Stimulated activated naive CD8-positive, alpha-beta T cell treated with anti-CD3 and anti-CD28 coated beads, Interleukin-15, Interleukin-2, amounts not matched to agents 100 U/mL and 50 U/mL, for 24 hours (primary cell): ENCODE measurements around the gene H6PD.

Experiments
- ATAC-seq: fragments of 150-1000 bp; cut with Tn5 transposase; one replicate; pipeline ENCODE4 v1.10.0; 2021
- DNase-seq: peaks from one replicate; pipeline ENCODE4 v3.0.0; 2021

H6PD gene

GRCh38 chr1:9241891-9242290, 7.3 kb downstream of the H6PD start:
- DNase-seq (no peak), ATAC-seq (no peak)

GRCh38 chr1:9242338-9242969, 7.9 kb downstream of the H6PD start:
- ATAC-seq = no peak
- no peak for DNase-seq

GRCh38 chr1:9243066-9243739, 8.6 kb downstream of the H6PD start:
- ATAC-seq = no peak
- DNase-seq = no peak

DNA sequence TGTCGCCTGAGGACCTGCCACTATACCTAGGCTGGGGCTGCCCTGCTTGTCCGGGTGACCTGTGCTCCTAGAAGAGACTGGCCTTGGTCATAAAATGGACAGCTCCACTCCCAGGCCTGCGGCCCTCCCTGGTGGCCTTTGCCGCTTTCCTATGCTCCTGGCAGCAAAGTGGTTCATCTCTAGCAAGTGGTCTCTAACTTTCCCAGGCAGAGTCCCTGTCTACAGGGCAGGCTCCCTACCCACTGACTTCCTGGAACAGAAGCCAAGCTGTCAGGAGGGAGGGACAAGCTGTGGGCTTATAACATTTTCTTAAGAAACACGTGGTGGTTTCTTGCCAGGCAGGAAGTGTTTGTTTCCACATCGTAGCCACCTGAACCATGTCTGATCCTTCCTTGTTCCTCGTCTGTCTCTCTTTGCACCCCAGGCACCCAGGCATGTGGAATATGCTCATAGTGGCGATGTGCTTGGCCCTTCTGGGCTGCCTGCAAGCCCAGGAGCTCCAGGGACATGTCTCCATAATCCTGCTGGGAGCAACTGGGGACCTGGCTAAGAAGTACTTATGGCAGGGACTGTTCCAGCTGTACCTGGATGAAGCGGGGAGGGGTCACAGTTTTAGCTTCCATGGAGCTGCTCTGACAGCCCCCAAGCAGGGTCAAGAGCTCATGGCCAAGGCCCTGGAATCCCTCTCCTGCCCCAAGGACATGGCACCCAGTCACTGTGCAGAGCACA, 10.1 kb downstream of the H6PD start:
- ATAC-seq (no peak), DNase-seq (no peak)

DNA sequence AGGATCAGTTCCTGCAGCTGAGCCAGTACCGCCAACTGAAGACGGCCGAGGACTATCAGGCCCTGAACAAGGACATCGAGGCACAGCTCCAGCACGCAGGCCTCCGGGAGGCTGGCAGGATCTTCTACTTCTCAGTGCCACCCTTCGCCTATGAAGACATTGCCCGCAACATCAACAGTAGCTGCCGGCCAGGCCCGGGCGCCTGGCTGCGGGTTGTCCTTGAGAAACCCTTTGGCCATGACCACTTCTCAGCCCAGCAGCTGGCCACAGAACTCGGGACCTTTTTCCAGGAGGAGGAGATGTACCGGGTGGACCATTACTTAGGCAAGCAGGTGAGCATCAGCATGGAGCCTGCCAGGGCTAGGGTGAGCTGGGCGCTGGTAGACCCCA, 10.7 kb downstream of the H6PD start:
- ATAC-seq (no peak), DNase-seq (no peak)

DNA sequence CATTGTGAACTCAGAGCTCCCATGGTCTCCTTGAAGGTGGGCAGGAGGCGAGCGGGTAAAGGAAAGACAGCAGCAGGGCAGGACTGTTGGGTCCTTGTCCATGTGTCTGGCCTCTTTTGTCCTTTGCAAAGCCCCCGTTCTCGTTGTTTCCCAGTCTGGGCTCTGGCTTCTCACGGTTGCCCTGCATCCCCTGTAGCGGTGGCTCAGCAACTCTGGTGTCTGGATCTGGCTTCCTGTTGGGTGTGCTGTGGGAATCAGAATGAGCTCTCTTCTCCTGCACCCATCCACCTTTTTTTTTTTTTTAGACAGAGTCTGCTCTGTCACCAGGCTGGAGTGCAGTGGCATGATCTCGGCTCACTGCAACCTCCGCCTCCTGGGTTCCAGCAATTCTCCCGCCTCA, 11.1 kb downstream of the H6PD start:
- no peak for ATAC-seq
- no peak for DNase-seq

DNA sequence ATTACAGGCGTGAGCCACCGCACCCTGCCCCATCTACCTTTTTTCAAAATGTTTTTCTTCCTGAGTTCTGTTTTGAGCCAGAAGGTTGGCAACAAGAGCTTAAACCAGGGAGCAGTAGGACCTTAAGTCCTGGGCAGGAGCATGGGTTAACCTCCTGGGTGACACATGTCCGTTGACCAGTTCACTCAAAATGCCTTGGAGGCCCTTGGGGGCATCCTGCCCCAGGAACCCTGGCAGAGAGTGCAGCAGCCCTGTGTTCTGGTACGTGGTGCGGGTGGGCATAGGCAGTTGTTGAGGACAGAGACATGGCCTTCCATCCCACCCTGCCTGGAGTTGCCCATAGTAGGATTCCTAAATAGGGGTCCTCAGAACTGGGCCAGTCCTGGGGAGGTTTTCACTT, 11.6 kb downstream of the H6PD start:
- ATAC-seq = no peak

GRCh38 chr1:9246841-9247785, 12.5 kb downstream of the H6PD start:
- DNase-seq (no peak), ATAC-seq (no peak)

More for the DNA sequence above, 11.6 kb downstream of the H6PD start:
- no peak for DNase-seq

DNA sequence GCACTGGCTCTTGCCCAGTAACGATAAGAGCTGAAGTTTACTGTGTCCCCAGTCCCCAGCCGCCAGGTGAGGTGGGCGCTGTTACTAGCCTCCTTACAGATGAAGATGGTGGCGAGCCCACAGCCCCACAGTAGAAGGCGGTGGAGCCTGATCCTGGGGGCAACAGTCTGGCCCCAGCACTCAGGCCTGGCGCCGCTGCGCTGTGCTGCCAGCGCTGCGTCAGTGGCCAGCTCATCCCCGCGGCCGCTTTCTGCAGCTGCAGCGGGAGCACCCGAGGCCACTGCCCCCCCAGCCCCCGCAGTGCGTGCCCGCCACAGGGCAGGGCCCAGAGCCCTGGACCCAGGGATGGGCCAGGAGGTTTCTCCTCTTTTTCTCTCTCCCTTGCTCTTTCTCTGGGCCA, 13.3 kb downstream of the H6PD start:
- DNase-seq (no peak), ATAC-seq (no peak)

GRCh38 chr1:9248341-9249262, 14.0 kb downstream of the H6PD start:
- ATAC-seq = no peak
- no peak for DNase-seq

GRCh38 chr1:9249263-9249533, 14.6 kb downstream of the H6PD start:
- ATAC-seq (no peak), DNase-seq (no peak)

- DNase-seq (peak; percentile 55), ATAC-seq (peak; percentile 63)
These were observed 15.2 kb downstream of the H6PD start for GRCh38 chr1:9249534-9250410.

DNA sequence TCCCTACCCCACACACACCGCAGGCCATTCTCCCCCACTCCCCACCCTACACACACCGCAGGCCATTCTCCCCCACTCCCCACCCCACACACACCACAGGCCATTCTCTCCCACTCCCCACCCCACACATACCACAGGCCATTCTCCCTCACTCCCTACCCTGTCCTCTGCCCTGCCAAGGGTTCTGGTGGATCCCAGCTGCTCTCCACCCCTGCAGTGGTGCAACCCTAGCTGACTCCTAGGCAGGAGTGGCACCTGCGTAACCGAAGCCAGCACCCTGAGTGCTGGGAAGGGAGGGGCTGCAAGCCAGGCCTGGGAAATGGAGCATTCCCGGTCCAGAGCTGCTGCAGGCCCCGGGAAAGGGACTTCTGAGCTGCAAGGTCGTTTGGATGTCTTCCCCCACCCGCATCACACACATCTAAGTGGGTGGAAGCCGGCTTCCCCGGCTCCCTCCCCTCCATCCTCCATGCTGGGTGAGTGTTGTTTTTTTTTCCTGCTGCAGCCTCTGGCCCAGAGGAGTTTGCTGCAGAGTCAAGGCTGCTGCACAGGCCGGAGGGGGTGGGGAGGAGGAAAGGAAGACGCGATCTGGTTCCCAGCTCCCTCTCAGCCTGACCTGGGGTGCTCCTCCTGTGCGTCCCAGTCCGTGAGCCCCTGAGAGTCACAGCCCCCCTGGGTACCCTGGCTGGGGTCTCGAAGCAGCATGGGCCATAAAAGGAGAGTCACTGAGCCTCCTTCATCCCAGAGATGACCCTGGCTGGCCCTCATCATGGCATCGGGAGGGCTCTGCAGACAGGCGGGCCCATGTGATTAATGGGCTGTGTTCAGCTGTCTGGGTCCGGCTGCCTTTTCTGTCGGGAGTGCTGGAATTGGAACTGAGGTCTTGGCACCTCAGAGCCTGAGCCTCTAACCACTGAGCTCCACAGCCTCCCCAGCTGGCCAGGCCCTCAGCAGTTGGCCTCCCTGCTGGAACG, 16.1 kb downstream of the H6PD start:
- ATAC-seq (no peak), DNase-seq (no peak)

- ATAC-seq = no peak
- no peak for DNase-seq
These were observed 16.9 kb downstream of the H6PD start for GRCh38 chr1:9251501-9251900.

DNA sequence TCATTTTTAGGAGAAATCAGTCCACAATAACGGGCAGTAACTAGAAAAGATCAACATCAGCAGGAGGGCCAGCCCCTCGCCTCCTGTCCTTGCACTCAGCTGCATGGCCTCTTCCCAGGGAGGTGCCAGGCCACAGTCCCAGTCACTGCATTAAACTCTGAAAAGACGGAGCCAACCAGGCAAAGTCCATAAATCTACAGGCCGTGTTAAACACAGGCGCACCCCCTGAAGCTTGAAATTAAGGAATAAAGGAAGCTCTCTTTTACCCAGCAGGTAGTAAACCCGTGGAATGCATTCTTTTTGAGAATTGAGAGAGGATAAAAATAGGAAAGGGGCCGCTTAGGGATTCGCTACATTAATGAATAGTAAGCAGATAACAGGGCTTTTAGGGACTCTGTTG, 18.4 kb downstream of the H6PD start:
- no peak for DNase-seq
- ATAC-seq = no peak

GRCh38 chr1:9253453-9254105, 19.0 kb downstream of the H6PD start:
- no peak for DNase-seq

GRCh38 chr1:9256332-9256731, 21.8 kb downstream of the H6PD start:
- ATAC-seq = no peak
- DNase-seq = no peak

More at GRCh38 chr1:9253453-9254105, 19.0 kb downstream of the H6PD start:
- ATAC-seq = no peak

GRCh38 chr1:9257851-9258250, 23.3 kb downstream of the H6PD start:
- ATAC-seq (no peak), DNase-seq (no peak)

GRCh38 chr1:9258629-9259028, 24.1 kb downstream of the H6PD start:
- ATAC-seq = no peak
- DNase-seq = no peak
